DND-41 (cell line): ENCODE results near the gene DSCAML1.

Source experiments
- ATAC-seq: fragments of 200-7000 bp; cut with Tn5 transposase; 3 replicates; pipeline ENCODE4 v1.9.1; 2021; ENCODE audit warnings: low read depth; ENCODE audit not compliant: insufficient read depth
- DNase-seq: peaks from one replicate; pipeline ENCODE4 v3.0.0-alpha.2; 2020
- H2AFZ ChIP-seq: 2 replicates; pipeline ENCODE4 v1.6.0; 2012; ENCODE audit warnings: low read depth, low read length
- H3K27ac ChIP-seq: 2 replicates; pipeline ENCODE4 v1.5.1; 2012; ENCODE audit warnings: low read length, inconsistent platforms
- H3K27me3 ChIP-seq: fragments of 200-600 bp; sonication (generic); 2 replicates; pipeline ENCODE4 v1.6.0; 2012; ENCODE audit warnings: low read length, mild to moderate bottlenecking, inconsistent platforms; ENCODE audit not compliant: insufficient read depth, poor library complexity
- H3K36me3 ChIP-seq: 2 replicates; pipeline ENCODE4 v1.5.1; 2012; ENCODE audit warnings: low read length, inconsistent platforms; ENCODE audit not compliant: insufficient read depth
- H3K4me1 ChIP-seq: 2 replicates; pipeline ENCODE4 v1.5.1; 2012; ENCODE audit warnings: mild to moderate bottlenecking, low read length; ENCODE audit not compliant: insufficient read depth
- H3K4me2 ChIP-seq: 2 replicates; pipeline ENCODE4 v1.6.0; 2012; ENCODE audit warnings: mild to moderate bottlenecking, moderate library complexity, low read length, inconsistent platforms; ENCODE audit not compliant: insufficient read depth
- H3K4me3 ChIP-seq, 2 experiments: fragments of 200-600 bp in 1 of 2; shearing (Covaris generic) in 1 of 2; 2 replicates each; pipeline ENCODE4 v1.5.1; 2012 to 2016; ENCODE audit warnings: inconsistent platforms in 2 of 2, low read length in 2 of 2, mild to moderate bottlenecking in 2 of 2, low read depth in 1 of 2, moderate library complexity in 1 of 2
- H3K79me2 ChIP-seq: 2 replicates; pipeline ENCODE4 v1.6.0; 2012; ENCODE audit warnings: low read length, inconsistent platforms; ENCODE audit not compliant: insufficient read depth
- H3K9ac ChIP-seq: 2 replicates; pipeline ENCODE4 v1.6.0; 2012; ENCODE audit warnings: low read depth, mild to moderate bottlenecking, inconsistent platforms, low read length, moderate library complexity
- H3K9me3 ChIP-seq: 2 replicates; pipeline ENCODE4 v1.5.1; 2012; ENCODE audit warnings: low read length, moderate library complexity, mild to moderate bottlenecking, inconsistent platforms; ENCODE audit not compliant: insufficient read depth, severe bottlenecking
- H4K20me1 ChIP-seq: 2 replicates; pipeline ENCODE4 v1.6.0; 2012; ENCODE audit warnings: low read length; ENCODE audit not compliant: insufficient read depth
- EZH2 ChIP-seq: IDR thresholded peaks from 3 replicates; pipeline ENCODE4 v1.6.1; 2012; ENCODE audit warnings: borderline replicate concordance, low read depth, mild to moderate bottlenecking, moderate library complexity, low read length, inconsistent platforms; ENCODE audit not compliant: severe bottlenecking
- TF ChIP-seq, protein P1 (sequence below): IDR thresholded peaks from 2 replicates; pipeline ENCODE4 v1.5.1; 2012; ENCODE audit warnings: borderline replicate concordance, low read length, moderate library complexity, mild to moderate bottlenecking; ENCODE audit not compliant: poor library complexity, severe bottlenecking; ENCODE audit errors: extremely low read depth

The DSCAML1 gene

DNA sequence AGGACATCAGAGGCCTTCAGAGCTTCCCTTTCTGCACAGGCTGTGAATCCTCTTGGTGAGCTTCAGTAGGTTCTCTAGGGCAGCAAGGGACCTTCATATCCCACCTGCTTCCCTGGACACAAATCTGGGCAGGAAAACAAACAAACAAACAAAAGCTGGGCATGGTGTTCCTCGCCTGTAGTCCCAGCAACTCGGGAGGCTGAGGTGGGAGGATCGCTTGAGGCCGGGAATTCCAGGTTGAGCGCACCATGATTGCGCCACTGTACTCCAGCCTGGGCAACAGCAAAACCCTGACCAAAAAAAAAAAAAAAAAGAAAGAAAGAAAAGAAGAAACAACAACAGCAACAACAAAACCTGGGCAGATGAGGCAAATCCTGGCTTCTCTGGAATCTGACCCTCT is 376.4 kb downstream of the DSCAML1 start:
- no peaks in the 10 kb centered on the region for H3K9me3 ChIP-seq
- no peaks in the 10 kb centered on the region for H3K36me3 ChIP-seq
- no peaks in the 10 kb centered on the region for H4K20me1 ChIP-seq
- H2AFZ ChIP-seq: no peak overlapping the region
- H3K27me3 ChIP-seq: no peaks in the 10 kb centered on the region
- no peak overlapping the region for H3K27ac ChIP-seq
- no peak for ATAC-seq
- no peak overlapping the region for H3K9ac ChIP-seq
- no peak for DNase-seq
- no peak overlapping the region for H3K4me3 ChIP-seq
- no peaks in the 10 kb centered on the region for H3K4me1 ChIP-seq
- no peaks in the 10 kb centered on the region for H3K79me2 ChIP-seq
- TF ChIP-seq, protein P1, sequence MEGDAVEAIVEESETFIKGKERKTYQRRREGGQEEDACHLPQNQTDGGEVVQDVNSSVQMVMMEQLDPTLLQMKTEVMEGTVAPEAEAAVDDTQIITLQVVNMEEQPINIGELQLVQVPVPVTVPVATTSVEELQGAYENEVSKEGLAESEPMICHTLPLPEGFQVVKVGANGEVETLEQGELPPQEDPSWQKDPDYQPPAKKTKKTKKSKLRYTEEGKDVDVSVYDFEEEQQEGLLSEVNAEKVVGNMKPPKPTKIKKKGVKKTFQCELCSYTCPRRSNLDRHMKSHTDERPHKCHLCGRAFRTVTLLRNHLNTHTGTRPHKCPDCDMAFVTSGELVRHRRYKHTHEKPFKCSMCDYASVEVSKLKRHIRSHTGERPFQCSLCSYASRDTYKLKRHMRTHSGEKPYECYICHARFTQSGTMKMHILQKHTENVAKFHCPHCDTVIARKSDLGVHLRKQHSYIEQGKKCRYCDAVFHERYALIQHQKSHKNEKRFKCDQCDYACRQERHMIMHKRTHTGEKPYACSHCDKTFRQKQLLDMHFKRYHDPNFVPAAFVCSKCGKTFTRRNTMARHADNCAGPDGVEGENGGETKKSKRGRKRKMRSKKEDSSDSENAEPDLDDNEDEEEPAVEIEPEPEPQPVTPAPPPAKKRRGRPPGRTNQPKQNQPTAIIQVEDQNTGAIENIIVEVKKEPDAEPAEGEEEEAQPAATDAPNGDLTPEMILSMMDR: no peak
- no peak for TF ChIP-seq EZH2
- H3K4me2 ChIP-seq: no peak overlapping the region

DNA sequence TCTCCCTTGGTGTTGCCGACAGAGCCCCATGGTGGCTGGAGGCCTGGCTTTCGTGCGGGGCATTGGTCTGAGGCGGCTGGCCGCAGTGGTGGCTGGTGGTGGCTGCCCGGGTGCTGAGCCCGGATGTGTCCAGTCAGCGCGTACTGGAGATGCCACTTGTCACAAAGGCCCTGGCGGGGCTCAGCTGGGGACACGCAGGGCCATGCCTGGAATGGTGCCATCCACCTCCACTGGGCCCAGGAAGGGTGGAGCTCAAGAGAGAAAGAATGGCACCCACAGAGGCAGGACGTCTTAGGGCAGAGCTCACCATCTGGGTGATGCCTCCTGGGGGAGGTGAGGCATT is 376.9 kb downstream of the DSCAML1 start:
- Histone ChIP-seq H3K9me3 (no peaks in the 10 kb centered on the region), H3K9ac (no peak overlapping the region), H3K79me2 (no peaks in the 10 kb centered on the region), H3K36me3 (no peaks in the 10 kb centered on the region), H3K4me2 (no peak overlapping the region), H3K4me3 (no peak overlapping the region), H3K27ac (no peak overlapping the region), H3K4me1 (no peaks in the 10 kb centered on the region), H4K20me1 (no peaks in the 10 kb centered on the region), H3K27me3 (no peaks in the 10 kb centered on the region), H2AFZ (no peak overlapping the region)
- TF ChIP-seq EZH2: no peak
- TF ChIP-seq, protein P1: no peak
- no peak for ATAC-seq
- no peak for DNase-seq

DNA sequence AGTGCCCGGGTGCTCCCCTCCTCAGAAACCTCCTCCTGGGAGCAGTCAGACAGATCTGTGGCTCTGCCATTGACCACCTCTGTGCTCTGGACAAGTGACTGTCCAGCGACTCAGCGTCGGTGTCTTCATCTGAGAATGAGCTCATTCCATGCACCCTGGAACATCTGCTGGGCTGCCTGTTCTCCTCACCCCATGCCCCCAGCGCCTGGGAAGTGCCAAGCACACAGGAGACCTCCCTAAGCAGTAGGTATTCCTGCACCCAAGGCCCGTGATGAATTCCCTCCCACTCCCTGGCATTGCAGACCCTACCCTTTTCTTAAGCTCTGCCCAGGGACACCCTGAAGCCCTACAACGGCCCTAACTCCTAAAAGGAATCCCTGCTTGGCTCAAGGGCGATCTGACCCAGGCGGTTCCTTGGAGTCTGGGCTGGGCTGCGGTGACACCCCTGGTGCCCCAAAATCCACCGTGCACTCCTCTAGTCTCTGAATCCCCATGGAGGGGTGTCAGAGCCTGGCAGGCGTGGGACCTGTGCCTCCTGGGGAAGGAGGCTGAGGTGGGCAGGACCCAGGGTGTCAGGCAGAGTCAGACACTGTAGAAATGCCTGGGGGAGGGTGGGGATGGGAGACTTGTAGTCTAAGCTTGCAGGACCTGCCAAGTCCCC is 377.4 kb downstream of the DSCAML1 start:
- ATAC-seq (no peak), DNase-seq (no peak)
- TF ChIP-seq, protein P1: no peak
- no peak for TF ChIP-seq EZH2

More for the DNA sequence above, 377.4 kb downstream of the DSCAML1 start:
- H3K4me3 ChIP-seq: no peak overlapping the region
- H3K27ac ChIP-seq: no peak overlapping the region
- no peak overlapping the region for H3K4me2 ChIP-seq
- H3K36me3 ChIP-seq: no peaks in the 10 kb centered on the region
- no peaks in the 10 kb centered on the region for H4K20me1 ChIP-seq
- no peaks in the 10 kb centered on the region for H3K4me1 ChIP-seq
- H3K9ac ChIP-seq: no peak overlapping the region
- H3K27me3 ChIP-seq: no peaks in the 10 kb centered on the region
- H2AFZ ChIP-seq: no peak overlapping the region
- H3K79me2 ChIP-seq: no peaks in the 10 kb centered on the region
- H3K9me3 ChIP-seq: no peaks in the 10 kb centered on the region
